ENCODE data around the gene CERT1. TPM values are rescaled to one million over a fixed set of nuclear protein-coding genes. Genes with fewer than 3 reads are reported as not detected.

CERT1 gene
- polyA plus RNA-seq, 3 donors = 16.6 to 50.5 (median 45.9) TPM

DNA sequence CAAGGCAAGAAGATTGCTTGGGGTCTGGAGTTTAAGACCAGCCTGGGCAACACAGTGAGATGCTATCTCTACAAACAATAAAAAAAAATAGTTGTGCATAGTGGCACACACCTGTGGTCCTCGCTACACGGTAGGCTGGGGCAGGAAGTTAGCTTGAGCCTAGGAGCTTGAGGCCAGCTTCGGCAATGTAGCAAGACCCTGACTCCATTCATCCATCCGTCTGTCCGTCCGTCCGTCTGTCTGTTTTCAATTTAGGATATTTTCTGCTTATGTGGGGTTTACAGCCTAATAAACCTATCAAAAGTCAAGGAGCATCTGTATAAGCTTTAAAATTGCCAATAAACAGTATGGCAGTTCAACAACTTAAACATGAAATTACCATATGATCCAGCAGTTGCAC, 154.7 kb downstream of the CERT1 start:
- peaks cover 76 to 87% of the 10 kb centered on the region in 2 donors for H3K36me3 Mint-ChIP-seq
- peak overlapping the region in 1 of 7 donors; percentile 61 for H3K27ac Mint-ChIP-seq
- no peaks in the 10 kb centered on the region for H3K9me3 ChIP-seq (replicated peaks in 1 of 2; ENCODE audit: control insufficient read depth in 1 of 2, insufficient read depth in 1 of 2, low read length in 2 of 2)
- H4K20me1 ChIP-seq (ENCODE audit: insufficient read depth, low read length) = peaks cover 12% of the 10 kb centered on the region
- no peak overlapping the region for H2AFZ ChIP-seq (ENCODE audit: insufficient read depth, low read depth, low read length, poor library complexity, severe bottlenecking)
- H3K4me1 ChIP-seq (ENCODE audit: control insufficient read depth in 1 of 2, insufficient read depth in 2 of 2, low read length in 2 of 2) = no peaks in the 10 kb centered on the region
- H3K27me3 ChIP-seq (ENCODE audit: control insufficient read depth in 2 of 2, insufficient read depth in 2 of 2, low read length in 2 of 2) = no peaks in the 10 kb centered on the region
- WGBS (ENCODE audit: insufficient coverage) = 100% methylated on average over 4 of the region's 7 CpGs
- no peak overlapping the region for H3K4me3 Mint-ChIP-seq
- H3K9ac ChIP-seq (ENCODE audit: insufficient read depth, low read length, poor library complexity, severe bottlenecking) = no peak overlapping the region
- intact Hi-C loops (cut with micrococcal nuclease) = no loop called here
- TF ChIP-seq, protein P1, sequence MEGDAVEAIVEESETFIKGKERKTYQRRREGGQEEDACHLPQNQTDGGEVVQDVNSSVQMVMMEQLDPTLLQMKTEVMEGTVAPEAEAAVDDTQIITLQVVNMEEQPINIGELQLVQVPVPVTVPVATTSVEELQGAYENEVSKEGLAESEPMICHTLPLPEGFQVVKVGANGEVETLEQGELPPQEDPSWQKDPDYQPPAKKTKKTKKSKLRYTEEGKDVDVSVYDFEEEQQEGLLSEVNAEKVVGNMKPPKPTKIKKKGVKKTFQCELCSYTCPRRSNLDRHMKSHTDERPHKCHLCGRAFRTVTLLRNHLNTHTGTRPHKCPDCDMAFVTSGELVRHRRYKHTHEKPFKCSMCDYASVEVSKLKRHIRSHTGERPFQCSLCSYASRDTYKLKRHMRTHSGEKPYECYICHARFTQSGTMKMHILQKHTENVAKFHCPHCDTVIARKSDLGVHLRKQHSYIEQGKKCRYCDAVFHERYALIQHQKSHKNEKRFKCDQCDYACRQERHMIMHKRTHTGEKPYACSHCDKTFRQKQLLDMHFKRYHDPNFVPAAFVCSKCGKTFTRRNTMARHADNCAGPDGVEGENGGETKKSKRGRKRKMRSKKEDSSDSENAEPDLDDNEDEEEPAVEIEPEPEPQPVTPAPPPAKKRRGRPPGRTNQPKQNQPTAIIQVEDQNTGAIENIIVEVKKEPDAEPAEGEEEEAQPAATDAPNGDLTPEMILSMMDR (IDR thresholded peaks at IDR 0.05) = no peak
- H3K27ac ChIP-seq (ENCODE audit: low read depth in 1 of 2, low read length in 2 of 2) = no peak overlapping the region
- H3K79me2 ChIP-seq (ENCODE audit: insufficient read depth, low read length) = no peaks in the 10 kb centered on the region
- H3K4me1 Mint-ChIP-seq = no peaks in the 10 kb centered on the region
- H3K9me3 Mint-ChIP-seq = no peaks in the 10 kb centered on the region
- DNase-seq = no peak
- peaks cover 95 to 97% of the 10 kb centered on the region in 2 donors for H3K36me3 ChIP-seq (replicated peaks in 1 of 2; ENCODE audit: control insufficient read depth in 1 of 2, insufficient read depth in 2 of 2, low read length in 2 of 2)
- no peak overlapping the region for H3K4me3 ChIP-seq (replicated peaks in 1 of 3; ENCODE audit: low read depth in 2 of 3, low read length in 3 of 3)
- H3K27me3 Mint-ChIP-seq (ENCODE audit: low read depth in 3 of 3) = peaks cover 0 to 2% (median 0%) of the 10 kb centered on the region in 3 donors
- no peak overlapping the region for H3K4me2 ChIP-seq (replicated peaks; ENCODE audit: extremely low read depth, low read length, poor library complexity, severe bottlenecking)

DNA sequence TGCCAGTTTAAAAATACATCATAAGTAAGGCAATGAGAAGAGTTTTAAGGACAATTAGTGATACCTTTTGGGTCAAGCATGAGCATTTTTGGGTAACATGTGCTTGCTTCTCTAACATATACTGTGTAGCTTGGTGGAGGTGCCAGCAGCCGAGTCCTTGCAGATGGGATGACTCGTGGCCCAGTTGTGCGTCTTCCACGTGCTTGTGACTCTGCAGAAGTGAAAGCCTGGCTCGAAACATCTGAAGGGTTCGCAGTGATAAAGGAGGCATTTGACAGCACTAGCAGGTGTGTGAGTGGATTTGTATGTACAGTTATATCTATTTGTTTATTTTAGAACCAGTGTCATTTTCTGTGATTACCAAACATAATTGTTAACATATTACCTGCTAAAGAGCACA, 156.2 kb downstream of the CERT1 start:
- no peaks in the 10 kb centered on the region for H3K79me2 ChIP-seq (ENCODE audit: insufficient read depth, low read length)
- H3K4me2 ChIP-seq (replicated peaks; ENCODE audit: extremely low read depth, low read length, poor library complexity, severe bottlenecking) = no peak overlapping the region
- no peaks in the 10 kb centered on the region for H3K9me3 ChIP-seq (replicated peaks in 1 of 2; ENCODE audit: control insufficient read depth in 1 of 2, insufficient read depth in 1 of 2, low read length in 2 of 2)
- H3K4me1 ChIP-seq (ENCODE audit: control insufficient read depth in 1 of 2, insufficient read depth in 2 of 2, low read length in 2 of 2) = no peaks in the 10 kb centered on the region
- H3K27ac Mint-ChIP-seq = peak overlapping the region in 1 of 7 donors; percentile 73
- peaks cover 0 to 2% (median 0%) of the 10 kb centered on the region in 3 donors for H3K27me3 Mint-ChIP-seq (ENCODE audit: low read depth in 3 of 3)
- H2AFZ ChIP-seq (ENCODE audit: insufficient read depth, low read depth, low read length, poor library complexity, severe bottlenecking) = no peak overlapping the region
- H3K27ac ChIP-seq (ENCODE audit: low read depth in 1 of 2, low read length in 2 of 2) = no peak overlapping the region
- H3K36me3 ChIP-seq (replicated peaks in 1 of 2; ENCODE audit: control insufficient read depth in 1 of 2, insufficient read depth in 2 of 2, low read length in 2 of 2) = peaks cover 97% of the 10 kb centered on the region in 2 donors
- no peaks in the 10 kb centered on the region for H3K9me3 Mint-ChIP-seq
- no peak overlapping the region for H3K9ac ChIP-seq (ENCODE audit: insufficient read depth, low read length, poor library complexity, severe bottlenecking)
- no peak overlapping the region for H3K4me3 Mint-ChIP-seq
- TF ChIP-seq, protein P1 (IDR thresholded peaks at IDR 0.05) = no peak
- peaks cover 16% of the 10 kb centered on the region for H4K20me1 ChIP-seq (ENCODE audit: insufficient read depth, low read length)
- DNase-seq = no peak
- H3K27me3 ChIP-seq (ENCODE audit: control insufficient read depth in 2 of 2, insufficient read depth in 2 of 2, low read length in 2 of 2) = no peaks in the 10 kb centered on the region
- no peaks in the 10 kb centered on the region for H3K4me1 Mint-ChIP-seq
- 100% methylated on average over 1 of the region's 6 CpGs for WGBS (ENCODE audit: insufficient coverage)
- H3K4me3 ChIP-seq (replicated peaks in 1 of 3; ENCODE audit: low read depth in 2 of 3, low read length in 3 of 3) = no peak overlapping the region
- peaks cover 78 to 87% of the 10 kb centered on the region in 2 donors for H3K36me3 Mint-ChIP-seq
- intact Hi-C loops (cut with micrococcal nuclease) = no loop called here
